SK-N-SH (cell line): ENCODE results near the gene AGO3.

Source experiments
- CHD2 ChIP-seq: fragments of 150-350 bp; IDR thresholded peaks from 2 replicates; pipeline ENCODE4 v1.6.1; 2018; ENCODE audit warnings: low read length; ENCODE audit not compliant: partially characterized antibody
- CTCF ChIP-seq: fragments of 200-600 bp; sonication (generic); IDR thresholded peaks from 2 replicates; pipeline ENCODE4 v1.6.1; 2017; ENCODE audit warnings: antibody characterized with exemption, mild to moderate bottlenecking, moderate library complexity
- FOSL2 ChIP-seq: IDR thresholded peaks from 2 replicates; pipeline ENCODE4 v1.4.0; 2012; ENCODE audit warnings: low read depth, mild to moderate bottlenecking, moderate library complexity, borderline replicate concordance
- FOXM1 ChIP-seq: IDR thresholded peaks from 2 replicates; pipeline ENCODE4 v1.4.0; 2012; ENCODE audit warnings: low read depth, mild to moderate bottlenecking
- MXI1 ChIP-seq: IDR thresholded peaks from 2 replicates; pipeline ENCODE4 v1.6.1; 2012; ENCODE audit warnings: mild to moderate bottlenecking, low read depth, low read length, improper control_type of control experiment
- POLR2AphosphoS5 ChIP-seq: IDR thresholded peaks from 2 replicates; pipeline ENCODE4 v1.6.1; 2012; ENCODE audit warnings: low read depth, low read length
- TAF1 ChIP-seq: IDR thresholded peaks from 2 replicates; pipeline ENCODE4 v1.6.1; 2012; ENCODE audit warnings: low read depth, mild to moderate bottlenecking, low read length, moderate library complexity, borderline replicate concordance

GRCh38 chr1:36076979-36077573 is 146.2 kb downstream of the AGO3 start:
- no peak for TF ChIP-seq FOXM1
- TF ChIP-seq CHD2 = no peak
- TF ChIP-seq TAF1 = no peak
- TF ChIP-seq POLR2AphosphoS5 = no peak
- no peak for TF ChIP-seq FOSL2
- TF ChIP-seq CTCF = no peak
- no peak for TF ChIP-seq MXI1
